Panc1 (cell line): ENCODE results near the gene NATD1. TPM values are rescaled to one million over a fixed set of nuclear protein-coding genes. Genes with fewer than 3 reads are reported as not detected.

Experiments
- ATAC-seq: fragments of 200-7000 bp; cut with Tn5 transposase; 2 replicates; pipeline ENCODE4 v1.9.1; 2020; ENCODE audit warnings: mild to moderate bottlenecking, moderate library complexity
- BruUV-seq: library from RNA; stranded (reverse); fragments of 400-500 nt; replicated peaks from 2 replicates; lab custom pipeline; 2021; lab: Mats Ljungman, UMichigan
- CTCF ChIA-PET: fragments of 300-600 bp; sonication (Branson Sonifier 250); formaldehyde crosslinking; loops from one replicate; lab custom pipeline; 2022; ENCODE audit warnings: antibody characterized with exemption; lab: Charles Lee
- POLR2A ChIA-PET: fragments of 300-600 bp; sonication (Branson Sonifier 250); formaldehyde crosslinking; loops from one replicate; lab custom pipeline; 2022; ENCODE audit warnings: antibody characterized with exemption; lab: Charles Lee
- DNase-seq: peaks from one replicate; pipeline ENCODE4 v3.0.0-alpha.2; 2010; ENCODE audit warnings: low read depth, low spot score
- H3K27ac ChIP-seq: 2 replicates; pipeline ENCODE4 v1.5.1; 2011; ENCODE audit warnings: mild to moderate bottlenecking, low read length, inconsistent platforms
- H3K27me3 ChIP-seq: fragments of 200-500 bp; sonication (Bioruptor generic); 2 replicates; pipeline ENCODE4 v1.6.0; 2014; ENCODE audit warnings: low read length, inconsistent platforms; ENCODE audit not compliant: control insufficient read depth, insufficient read depth
- H3K36me3 ChIP-seq: fragments of 200-500 bp; sonication (Bioruptor generic); 2 replicates; pipeline ENCODE4 v1.5.1; 2014; ENCODE audit warnings: inconsistent platforms, mild to moderate bottlenecking, low read length, moderate library complexity; ENCODE audit not compliant: control insufficient read depth, insufficient read depth
- H3K4me1 ChIP-seq: 2 replicates; pipeline ENCODE4 v1.5.1; 2011; ENCODE audit warnings: inconsistent platforms, mild to moderate bottlenecking, low read length, moderate library complexity; ENCODE audit not compliant: control insufficient read depth, insufficient read depth
- H3K4me3 ChIP-seq, 2 experiments: 2 replicates each; pipeline ENCODE4 v1.5.1; 2011 to 2012; ENCODE audit warnings: low read depth in 2 of 2, low read length in 2 of 2, mild to moderate bottlenecking in 2 of 2, inconsistent platforms in 1 of 2, moderate library complexity in 1 of 2
- H3K9me3 ChIP-seq: fragments of 200-500 bp; sonication (Bioruptor generic); 2 replicates; pipeline ENCODE4 v1.5.1; 2014; ENCODE audit warnings: low read depth, mild to moderate bottlenecking, inconsistent platforms, low read length, moderate library complexity; ENCODE audit not compliant: control insufficient read depth, insufficient read depth
- CTCF ChIP-seq: fragments of 450-650 bp; IDR thresholded peaks from 2 replicates; pipeline ENCODE4 v1.5.1; 2017; ENCODE audit warnings: mild to moderate bottlenecking
- POLR2AphosphoS5 ChIP-seq: IDR thresholded peaks from 2 replicates; pipeline ENCODE4 v1.6.1; 2012; ENCODE audit warnings: mild to moderate bottlenecking, low read depth, low read length, moderate library complexity
- REST ChIP-seq, 2 experiments: IDR thresholded peaks; 2 replicates each; pipeline ENCODE4 v1.6.1; 2011 to 2012; ENCODE audit warnings: low read depth in 2 of 2, control low read depth in 1 of 2, low read length in 1 of 2, mild to moderate bottlenecking in 1 of 2, moderate library complexity in 1 of 2; ENCODE audit not compliant: insufficient read depth in 1 of 2
- SIN3A ChIP-seq: IDR thresholded peaks from 2 replicates; pipeline ENCODE4 v1.6.1; 2012; ENCODE audit warnings: low read depth, mild to moderate bottlenecking, low read length, moderate library complexity, borderline replicate concordance; ENCODE audit not compliant: insufficient read depth
- TCF7L2 ChIP-seq: IDR thresholded peaks from 2 replicates; pipeline ENCODE4 v1.6.1; 2011; ENCODE audit warnings: mild to moderate bottlenecking, low read depth, low read length, inconsistent platforms
- in situ Hi-C: cut with HindIII; loops from 2 replicates; pipeline ENCODE4 v1.10.0; 2016; ENCODE audit warnings: low sequenced_read_pairs, low pct_unique_long_range_greater_than_20kb
- intact Hi-C: fragments of 100-400 bp; cut with micrococcal nuclease; formaldehyde crosslinking; loops from one replicate; pipeline ENCODE4 v1.10.0; 2022; ENCODE audit not compliant: unreplicated experiment
- total RNA-seq: library from RNA; stranded (reverse); gene quantifications from one replicate; pipeline ENCODE4 v1.2.1, GENCODE V29; 2021; ENCODE audit not compliant: unreplicated experiment

Gene NATD1
- total RNA-seq, 1 experiment from 2014 or later, result 2.8 TPM

GRCh38 chr17:21212826-21213637 is 40.2 kb downstream of the NATD1 start:
- ATAC-seq (no peak), DNase-seq (no peak)
- peaks cover 15% of the 10 kb centered on the region for H3K4me1 ChIP-seq
- CTCF ChIA-PET, result interaction anchor here (0.6 kb wide), 2 partner anchors 16 to 84 kb away, joined by 4 to 5 read pairs; no protein-coding TSS in a partner anchor
- H3K4me3 ChIP-seq, result peak overlapping the region; percentile 81 to 93
- H3K36me3 ChIP-seq, result peaks cover 3% of the 10 kb centered on the region
- peak overlapping the region; percentile 88 for H3K27ac ChIP-seq
- POLR2A ChIA-PET, result interaction anchor here (0.5 kb wide), 1 partner anchor 43 kb away, joined by 4 read pairs; no protein-coding TSS in a partner anchor
- BruUV-seq, result TSS peak; percentile 83
- TF ChIP-seq TCF7L2 (no peak), POLR2AphosphoS5 (no peak), REST (IDR thresholded peaks at IDR 0.05; ENCODE audit: insufficient read depth in 1 of 2, low read depth in 2 of 2, low read length in 1 of 2) (no peak), CTCF (no peak), SIN3A (no peak)
- no peaks in the 10 kb centered on the region for H3K27me3 ChIP-seq
- in situ Hi-C loops, result no loop called here
- intact Hi-C loops, result loop anchor here (10.0 kb wide), 1 partner anchor 88 kb away; the partner anchor contains the start of gene DHRS7B
- no peaks in the 10 kb centered on the region for H3K9me3 ChIP-seq

GRCh38 chr17:21211825-21212479 is 41.3 kb downstream of the NATD1 start:
- BruUV-seq, result no TSS peak
- DNase-seq, result no peak
- no peak overlapping the region; a peak in 1 of 4 replicates for H3K4me3 ChIP-seq
- ChIA-PET CTCF (no interaction called here), POLR2A (interaction anchor here (0.6 kb wide), 1 partner anchor 197 kb away, joined by 3 read pairs; no protein-coding TSS in a partner anchor)
- no peak for TF ChIP-seq SIN3A
- TF ChIP-seq POLR2AphosphoS5, result no peak
- TF ChIP-seq CTCF, result no peak
- no peak for TF ChIP-seq TCF7L2
- no peak for TF ChIP-seq REST (IDR thresholded peaks at IDR 0.05; ENCODE audit: insufficient read depth in 1 of 2, low read depth in 2 of 2, low read length in 1 of 2)
- H3K36me3 ChIP-seq, result peaks cover 3% of the 10 kb centered on the region
- in situ Hi-C loops (no loop called here), intact Hi-C loops (loop anchor here (10.0 kb wide), 1 partner anchor 87 kb away; the partner anchor contains the start of gene DHRS7B)
- H3K4me1 ChIP-seq, result peaks cover 12% of the 10 kb centered on the region
- H3K27me3 ChIP-seq, result no peaks in the 10 kb centered on the region
- H3K27ac ChIP-seq, result no peak overlapping the region
- H3K9me3 ChIP-seq, result no peaks in the 10 kb centered on the region
- no peak for ATAC-seq
